Smooth muscle cell (in vitro differentiated cells): Measurements from ENCODE around the gene EPHB2. TPM values are rescaled to one million over a fixed set of nuclear protein-coding genes. Genes with fewer than 3 reads are reported as not detected.

Source experiments
- DNase-seq: peaks from one replicate; lab custom pipeline; 2025; ENCODE audit not compliant: unreplicated experiment; lab: John Stamatoyannopoulos, UW
- H2AFZ ChIP-seq: fragments of 200-600 bp; sonication (generic); 2 replicates; pipeline ENCODE4 v1.6.0; 2016; ENCODE audit warnings: antibody characterized with exemption, low read depth, mild to moderate bottlenecking
- H3F3A ChIP-seq: fragments of 200-600 bp; sonication (generic); 2 replicates; pipeline ENCODE4 v1.6.0; 2017; ENCODE audit warnings: antibody characterized with exemption, low read depth
- H3K27ac ChIP-seq: fragments of 200-600 bp; sonication (generic); 2 replicates; pipeline ENCODE4 v1.5.1; 2016; ENCODE audit warnings: low read depth, mild to moderate bottlenecking
- H3K27me3 ChIP-seq: fragments of 200-600 bp; sonication (generic); 2 replicates; pipeline ENCODE4 v1.6.1; 2016; ENCODE audit warnings: low read depth, mild to moderate bottlenecking
- H3K36me3 ChIP-seq: fragments of 200-600 bp; sonication (generic); 2 replicates; pipeline ENCODE4 v1.5.1; 2016; ENCODE audit warnings: low read depth
- H3K4me1 ChIP-seq: fragments of 200-600 bp; sonication (generic); 2 replicates; pipeline ENCODE4 v1.5.1; 2016; ENCODE audit warnings: low read depth
- H3K4me2 ChIP-seq: fragments of 200-600 bp; sonication (generic); 2 replicates; pipeline ENCODE4 v1.6.0; 2016; ENCODE audit warnings: mild to moderate bottlenecking
- H3K4me3 ChIP-seq: fragments of 200-600 bp; sonication (generic); 2 replicates; pipeline ENCODE4 v1.5.1; 2016; ENCODE audit warnings: mild to moderate bottlenecking
- H3K79me2 ChIP-seq: fragments of 200-600 bp; sonication (generic); 2 replicates; pipeline ENCODE4 v1.6.0; 2016; ENCODE audit warnings: low read depth, mild to moderate bottlenecking
- H3K9ac ChIP-seq: fragments of 200-600 bp; sonication (generic); 2 replicates; pipeline ENCODE4 v1.6.0; 2016; ENCODE audit warnings: low read depth
- H3K9me3 ChIP-seq: fragments of 200-600 bp; sonication (generic); replicated peaks from 2 replicates; pipeline ENCODE4 v1.5.1; 2016; ENCODE audit warnings: low read depth
- H4K20me1 ChIP-seq: fragments of 200-600 bp; sonication (generic); 2 replicates; pipeline ENCODE4 v1.6.0; 2016; ENCODE audit warnings: low read depth
- WGBS: methylation state at CpG from one replicate; pipeline ENCODE4 v1.1.7; 2016; ENCODE audit warnings: low lambda C conversion rate; 5-methylcytosine and 5-hydroxymethylcytosine counted together
- polyA plus RNA-seq: library from polyadenylated mRNA; unstranded; fragments of >200 nt; fragmentation: Nextera tagmentation; extraction: Ambion mirVana; gene quantifications from 2 replicates; pipeline ENCODE4 v1.2.1, GENCODE V29; 2016
- total RNA-seq: library from RNA; depleted of rRNA; stranded (reverse); fragments of >200 nt; gene quantifications from 2 replicates; pipeline ENCODE4 v1.2.3, GENCODE V29; 2014
- TF ChIP-seq, protein P1 (sequence below): fragments of 200-600 bp; sonication (generic); IDR thresholded peaks from 2 replicates; pipeline ENCODE4 v1.5.1; 2017; ENCODE audit warnings: borderline replicate concordance, mild to moderate bottlenecking, antibody characterized with exemption; ENCODE audit not compliant: insufficient read depth, poor library complexity, severe bottlenecking

The EPHB2 gene
- total and polyA plus RNA-seq, 2 experiments from 2014 or later: 1.1 to 6.7 TPM

GRCh38 chr1:22727873-22728272 is 17.2 kb downstream of the EPHB2 start:
- DNase-seq: no peak
- no peaks in the 10 kb centered on the region for H3F3A ChIP-seq
- WGBS: 93% methylated on average over 2 of the region's 2 CpGs
- no peaks in the 10 kb centered on the region for H4K20me1 ChIP-seq
- no peak overlapping the region for H3K9ac ChIP-seq
- no peaks in the 10 kb centered on the region for H3K4me1 ChIP-seq
- H3K79me2 ChIP-seq: no peaks in the 10 kb centered on the region
- peaks cover 43% of the 10 kb centered on the region for H3K27me3 ChIP-seq
- H3K4me3 ChIP-seq: no peak overlapping the region
- TF ChIP-seq, protein P1, sequence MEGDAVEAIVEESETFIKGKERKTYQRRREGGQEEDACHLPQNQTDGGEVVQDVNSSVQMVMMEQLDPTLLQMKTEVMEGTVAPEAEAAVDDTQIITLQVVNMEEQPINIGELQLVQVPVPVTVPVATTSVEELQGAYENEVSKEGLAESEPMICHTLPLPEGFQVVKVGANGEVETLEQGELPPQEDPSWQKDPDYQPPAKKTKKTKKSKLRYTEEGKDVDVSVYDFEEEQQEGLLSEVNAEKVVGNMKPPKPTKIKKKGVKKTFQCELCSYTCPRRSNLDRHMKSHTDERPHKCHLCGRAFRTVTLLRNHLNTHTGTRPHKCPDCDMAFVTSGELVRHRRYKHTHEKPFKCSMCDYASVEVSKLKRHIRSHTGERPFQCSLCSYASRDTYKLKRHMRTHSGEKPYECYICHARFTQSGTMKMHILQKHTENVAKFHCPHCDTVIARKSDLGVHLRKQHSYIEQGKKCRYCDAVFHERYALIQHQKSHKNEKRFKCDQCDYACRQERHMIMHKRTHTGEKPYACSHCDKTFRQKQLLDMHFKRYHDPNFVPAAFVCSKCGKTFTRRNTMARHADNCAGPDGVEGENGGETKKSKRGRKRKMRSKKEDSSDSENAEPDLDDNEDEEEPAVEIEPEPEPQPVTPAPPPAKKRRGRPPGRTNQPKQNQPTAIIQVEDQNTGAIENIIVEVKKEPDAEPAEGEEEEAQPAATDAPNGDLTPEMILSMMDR: no peak
- no peaks in the 10 kb centered on the region for H3K36me3 ChIP-seq
- H3K4me2 ChIP-seq: no peak overlapping the region
- H2AFZ ChIP-seq: no peak overlapping the region
- no peaks in the 10 kb centered on the region for H3K9me3 ChIP-seq
- no peak overlapping the region for H3K27ac ChIP-seq

- WGBS: 80% methylated on average over 14 of the region's 14 CpGs
- Histone ChIP-seq H2AFZ (no peak overlapping the region), H3K27ac (no peak overlapping the region), H3K9me3 (no peaks in the 10 kb centered on the region), H3K36me3 (no peaks in the 10 kb centered on the region), H3K4me3 (no peak overlapping the region), H3F3A (no peaks in the 10 kb centered on the region), H3K4me2 (no peak overlapping the region), H3K79me2 (no peaks in the 10 kb centered on the region), H3K9ac (no peak overlapping the region), H3K27me3 (peaks cover 36% of the 10 kb centered on the region), H4K20me1 (no peaks in the 10 kb centered on the region), H3K4me1 (no peaks in the 10 kb centered on the region)
- TF ChIP-seq, protein P1: no peak
- no peak for DNase-seq
These were observed 18.2 kb downstream of the EPHB2 start for GRCh38 chr1:22728751-22729399.

DNA sequence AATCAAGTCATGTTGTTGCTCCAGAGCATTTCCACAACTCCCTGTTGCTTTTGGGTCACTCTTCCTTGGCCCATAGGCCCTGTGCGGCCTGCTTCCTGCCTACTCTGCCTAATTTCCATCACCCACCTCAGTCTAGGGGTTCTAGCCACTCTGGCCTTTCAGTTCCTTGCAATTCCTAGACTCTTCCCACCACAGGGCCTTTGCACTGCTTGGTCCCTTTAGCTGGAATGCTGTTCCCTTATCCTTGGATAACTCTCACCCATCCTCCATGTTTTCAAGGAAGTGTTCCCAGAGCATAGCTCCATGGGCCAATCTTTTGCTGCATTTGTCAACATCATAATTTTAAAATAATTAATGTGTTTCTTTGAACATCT is 18.7 kb downstream of the EPHB2 start:
- 100% methylated on average over 1 of the region's 1 CpG for WGBS

DNA sequence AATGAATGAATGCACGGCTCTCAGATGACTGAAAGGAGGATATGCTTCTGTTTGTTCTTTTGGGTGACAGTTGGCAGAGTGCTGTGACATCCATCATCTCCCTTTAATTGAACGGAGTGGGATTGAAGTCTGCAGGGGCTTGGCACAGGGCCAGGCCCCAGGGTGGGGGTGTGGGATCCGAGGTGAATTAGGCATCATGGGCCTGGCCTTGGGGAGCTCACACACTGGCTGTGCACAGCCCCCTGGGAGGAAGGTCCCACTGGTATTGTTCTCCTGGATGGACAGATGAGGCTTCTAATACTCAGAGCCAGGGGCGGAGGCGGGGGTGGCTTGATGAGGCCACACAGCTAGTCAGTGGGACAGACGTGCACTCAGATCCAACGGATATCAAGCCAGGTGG is 19.3 kb downstream of the EPHB2 start:
- Histone ChIP-seq H3K4me2 (no peak overlapping the region), H3K36me3 (no peaks in the 10 kb centered on the region), H3K27ac (no peak overlapping the region), H3F3A (no peaks in the 10 kb centered on the region), H3K9me3 (no peaks in the 10 kb centered on the region), H3K4me1 (no peaks in the 10 kb centered on the region), H2AFZ (no peak overlapping the region), H3K9ac (no peak overlapping the region), H3K27me3 (peaks cover 25% of the 10 kb centered on the region), H3K79me2 (no peaks in the 10 kb centered on the region), H4K20me1 (no peaks in the 10 kb centered on the region), H3K4me3 (no peak overlapping the region)
- DNase-seq: no peak
- WGBS: 94% methylated on average over 7 of the region's 7 CpGs
- TF ChIP-seq, protein P1: no peak

More for the DNA sequence above, 18.7 kb downstream of the EPHB2 start:
- no peak overlapping the region for H3K4me3 ChIP-seq
- no peaks in the 10 kb centered on the region for H3K4me1 ChIP-seq
- no peaks in the 10 kb centered on the region for H3K36me3 ChIP-seq
- H2AFZ ChIP-seq: no peak overlapping the region
- no peak overlapping the region for H3K9ac ChIP-seq
- TF ChIP-seq, protein P1: no peak
- H3K79me2 ChIP-seq: no peaks in the 10 kb centered on the region
- H4K20me1 ChIP-seq: no peaks in the 10 kb centered on the region
- H3K27ac ChIP-seq: no peak overlapping the region
- H3K4me2 ChIP-seq: no peak overlapping the region
- DNase-seq: no peak
- H3K27me3 ChIP-seq: peaks cover 31% of the 10 kb centered on the region
- no peaks in the 10 kb centered on the region for H3K9me3 ChIP-seq
- no peaks in the 10 kb centered on the region for H3F3A ChIP-seq
